BJ (cell line): ENCODE results near the gene ART5. TPM values are rescaled to one million over a fixed set of nuclear protein-coding genes. Genes with fewer than 3 reads are reported as not detected.

Source experiments
- CTCF ChIA-PET: fragments of 350-600 bp; formaldehyde crosslinking; extraction: SDS; loops from one replicate; lab custom pipeline; 2021; ENCODE audit warnings: antibody characterized with exemption, inconsistent platforms; lab: Yijun Ruan, JAX
- POLR2A ChIA-PET: fragments of 300-600 bp; sonication (Branson Sonifier 250); formaldehyde crosslinking; extraction: SDS; loops from one replicate; lab custom pipeline; 2021; ENCODE audit warnings: antibody characterized with exemption; lab: Charles Lee
- DNase-seq: peaks from one replicate; pipeline ENCODE4 v3.0.0-alpha.2; 2011; ENCODE audit warnings: low read depth
- H3K27me3 ChIP-seq: 2 replicates; pipeline ENCODE4 v1.6.0; 2011; ENCODE audit warnings: low read length; ENCODE audit not compliant: control insufficient read depth, insufficient read depth
- H3K36me3 ChIP-seq: 2 replicates; pipeline ENCODE4 v1.5.1; 2011; ENCODE audit warnings: low read length; ENCODE audit not compliant: control insufficient read depth, insufficient read depth
- H3K4me3 ChIP-seq: 2 replicates; pipeline ENCODE4 v1.5.1; 2011; ENCODE audit warnings: low read depth, mild to moderate bottlenecking, control low read depth, low read length
- CTCF ChIP-seq: IDR thresholded peaks from 2 replicates; pipeline ENCODE4 v1.5.1; 2011; ENCODE audit warnings: low read depth, mild to moderate bottlenecking, control low read depth, inconsistent platforms, low read length, moderate library complexity; ENCODE audit not compliant: insufficient read depth
- polyA plus RNA-seq: library from polyadenylated mRNA; depleted of rRNA; stranded (reverse); fragments of >200 nt; gene quantifications from 2 replicates; pipeline ENCODE4 v1.2.3, GENCODE V29; 2011

The ART5 gene
- polyA plus RNA-seq, 1 experiment, result 0.38 TPM

GRCh38 chr11:3683039-3683438 lies 41.2 kb upstream of the ART5 start:
- H3K27me3 ChIP-seq, result no peaks in the 10 kb centered on the region
- no peak for DNase-seq
- ChIA-PET CTCF (interaction anchor here (1.0 kb wide), 1 partner anchor 125 kb away, joined by 4 read pairs; the partner anchor contains the start of gene PGAP2), POLR2A (no interaction called here)
- no peak overlapping the region for H3K4me3 ChIP-seq
- no peak for TF ChIP-seq CTCF
- peaks cover 29% of the 10 kb centered on the region for H3K36me3 ChIP-seq

- no peak overlapping the region for H3K4me3 ChIP-seq
- TF ChIP-seq CTCF, result no peak
- no peak for DNase-seq
- H3K27me3 ChIP-seq, result no peaks in the 10 kb centered on the region
- CTCF ChIA-PET, result no interaction called here
- POLR2A ChIA-PET, result no interaction called here
- H3K36me3 ChIP-seq, result peaks cover 36% of the 10 kb centered on the region
Observed at GRCh38 chr11:3679077-3679476, 37.3 kb upstream of the ART5 start.

GRCh38 chr11:3675971-3676370 lies 34.2 kb upstream of the ART5 start:
- DNase-seq, result no peak
- POLR2A ChIA-PET, result no interaction called here
- CTCF ChIA-PET, result no interaction called here
- Histone ChIP-seq H3K27me3 (no peaks in the 10 kb centered on the region), H3K4me3 (no peak overlapping the region), H3K36me3 (peaks cover 33% of the 10 kb centered on the region)
- no peak for TF ChIP-seq CTCF

GRCh38 chr11:3674189-3674588 lies 32.4 kb upstream of the ART5 start:
- ChIA-PET CTCF (no interaction called here), POLR2A (no interaction called here)
- no peak for TF ChIP-seq CTCF
- peak; percentile 9 for DNase-seq
- H3K36me3 ChIP-seq, result peaks cover 31% of the 10 kb centered on the region
- H3K4me3 ChIP-seq, result no peak overlapping the region
- H3K27me3 ChIP-seq, result no peaks in the 10 kb centered on the region

GRCh38 chr11:3671334-3672254 lies 29.8 kb upstream of the ART5 start, which contains the start of gene CHRNA10:
CHRNA10 (minus strand) TSS chr11:3671384; CDS start chr11:3671312, 72 bp downstream.
- DNase-seq, result no peak
- Histone ChIP-seq H3K4me3 (no peak within 1 kb of the TSS), H3K27me3 (no peaks in the 10 kb centered on the region), H3K36me3 (peaks cover 38% of the 10 kb centered on the region)
- CTCF ChIA-PET, result no interaction called here
- TF ChIP-seq CTCF, result no peak
- POLR2A ChIA-PET, result no interaction called here
